H9 (cell line): ENCODE results near the gene UBE3A. TPM values are rescaled to one million over a fixed set of nuclear protein-coding genes. Genes with fewer than 3 reads are reported as not detected.

ENCODE experiments used
- DNase-seq: peaks from one replicate; pipeline ENCODE4 v3.0.0-alpha.2; 2017
- H2AFZ ChIP-seq: one replicate; pipeline ENCODE4 v1.6.1; 2013; ENCODE audit warnings: mild to moderate bottlenecking, low read length, control low read depth, moderate library complexity
- H2AK5ac ChIP-seq: 2 replicates; pipeline ENCODE4 v1.6.1; 2013; ENCODE audit warnings: low read length, control low read depth, mixed read lengths; ENCODE audit not compliant: insufficient read length
- H2BK120ac ChIP-seq: one replicate; pipeline ENCODE4 v1.6.1; 2013; ENCODE audit warnings: low read depth, mild to moderate bottlenecking, low read length, control low read depth, inconsistent platforms; ENCODE audit not compliant: poor library complexity, severe bottlenecking
- H2BK12ac ChIP-seq: 2 replicates; pipeline ENCODE4 v1.6.1; 2013; ENCODE audit warnings: low read length, control low read depth, mixed read lengths, low read depth; ENCODE audit not compliant: insufficient read length
- H2BK15ac ChIP-seq: 2 replicates; pipeline ENCODE4 v1.6.1; 2013; ENCODE audit warnings: low read depth, low read length, control low read depth
- H2BK20ac ChIP-seq: one replicate; pipeline ENCODE4 v1.6.1; 2013; ENCODE audit warnings: low read depth, mild to moderate bottlenecking, low read length, control low read depth, inconsistent platforms; ENCODE audit not compliant: poor library complexity, severe bottlenecking
- H2BK5ac ChIP-seq: 2 replicates; pipeline ENCODE4 v1.6.1; 2013; ENCODE audit warnings: low read length, control low read depth, mixed read lengths; ENCODE audit not compliant: insufficient read length
- H3K14ac ChIP-seq: 2 replicates; pipeline ENCODE4 v1.6.1; 2013; ENCODE audit warnings: low read length, control low read depth; ENCODE audit not compliant: insufficient read depth
- H3K18ac ChIP-seq: 2 replicates; pipeline ENCODE4 v1.6.1; 2013; ENCODE audit warnings: low read depth, mild to moderate bottlenecking, mixed read lengths, low read length, control low read depth; ENCODE audit not compliant: insufficient read length
- H3K23ac ChIP-seq: 2 replicates; pipeline ENCODE4 v1.6.1; 2013; ENCODE audit warnings: low read length, control low read depth, mixed read lengths, low read depth; ENCODE audit not compliant: insufficient read length
- H3K23me2 ChIP-seq: 2 replicates; pipeline ENCODE4 v1.6.1; 2013; ENCODE audit warnings: low read depth, mild to moderate bottlenecking, mixed read lengths, low read length, control low read depth; ENCODE audit not compliant: insufficient read length, poor library complexity, severe bottlenecking
- H3K27ac ChIP-seq: 2 replicates; pipeline ENCODE4 v1.5.1; 2013; ENCODE audit warnings: low read length, control low read depth, mixed read lengths, low read depth; ENCODE audit not compliant: insufficient read length
- H3K27me3 ChIP-seq: 2 replicates; pipeline ENCODE4 v1.6.1; 2013; ENCODE audit warnings: low read length, control low read depth, inconsistent platforms; ENCODE audit not compliant: insufficient read depth
- H3K4ac ChIP-seq: 2 replicates; pipeline ENCODE4 v1.6.1; 2013; ENCODE audit warnings: low read depth, mild to moderate bottlenecking, control low read depth, inconsistent platforms, low read length, moderate library complexity
- H3K4me1 ChIP-seq: 2 replicates; pipeline ENCODE4 v1.6.1; 2013; ENCODE audit warnings: low read length, control low read depth, inconsistent platforms; ENCODE audit not compliant: insufficient read depth
- H3K4me2 ChIP-seq: 2 replicates; pipeline ENCODE4 v1.6.1; 2013; ENCODE audit warnings: low read length, control low read depth, mixed read lengths; ENCODE audit not compliant: insufficient read length, insufficient read depth
- H3K56ac ChIP-seq: 2 replicates; pipeline ENCODE4 v1.6.1; 2013; ENCODE audit warnings: low read depth, mild to moderate bottlenecking, mixed read lengths, low read length, control low read depth; ENCODE audit not compliant: insufficient read length
- H3K79me1 ChIP-seq: 2 replicates; pipeline ENCODE4 v1.6.1; 2013; ENCODE audit warnings: low read depth, mild to moderate bottlenecking, moderate library complexity, low read length, control low read depth, inconsistent platforms; ENCODE audit not compliant: insufficient read depth, poor library complexity, severe bottlenecking
- H3K79me2 ChIP-seq: 2 replicates; pipeline ENCODE4 v1.6.1; 2013; ENCODE audit warnings: low read length, control low read depth, inconsistent platforms; ENCODE audit not compliant: insufficient read depth
- H3K9ac ChIP-seq: 2 replicates; pipeline ENCODE4 v1.6.1; 2013; ENCODE audit warnings: low read length, control low read depth, mixed read lengths; ENCODE audit not compliant: insufficient read length; ENCODE audit errors: extremely low read depth
- H3K9me3 ChIP-seq: one replicate; pipeline ENCODE4 v1.6.1; 2013; ENCODE audit warnings: low read depth, low read length, inconsistent platforms; ENCODE audit not compliant: control insufficient read depth
- H3T11ph ChIP-seq: one replicate; pipeline ENCODE4 v1.6.1; 2013; ENCODE audit warnings: mild to moderate bottlenecking, low read length, control low read depth, inconsistent platforms
- H4K20me1 ChIP-seq: one replicate; pipeline ENCODE4 v1.6.1; 2013; ENCODE audit not compliant: control insufficient read depth, insufficient read length, insufficient read depth
- H4K5ac ChIP-seq: 2 replicates; pipeline ENCODE4 v1.6.1; 2013; ENCODE audit warnings: low read depth, mild to moderate bottlenecking, mixed read lengths, low read length, control low read depth; ENCODE audit not compliant: insufficient read length
- H4K8ac ChIP-seq: replicated peaks from 2 replicates; pipeline ENCODE4 v1.6.1; 2013; ENCODE audit warnings: low read length, control low read depth, mixed read lengths, low read depth; ENCODE audit not compliant: insufficient read length
- H4K91ac ChIP-seq: 2 replicates; pipeline ENCODE4 v1.6.1; 2013; ENCODE audit warnings: low read depth, mild to moderate bottlenecking, moderate library complexity, mixed read lengths, low read length, control low read depth; ENCODE audit not compliant: insufficient read length
- H3K27ac Mint-ChIP-seq, 3 experiments: 2 replicates in 2 of 3; 3 replicates in 1 of 3; pipeline ENCODE4 v1.8.0; 2020 to 2021; ENCODE audit warnings: mixed read lengths in 3 of 3, mild to moderate bottlenecking in 1 of 3, moderate library complexity in 1 of 3
- H3K27me3 Mint-ChIP-seq: 2 replicates; pipeline ENCODE4 v1.8.0; 2021; ENCODE audit warnings: low read depth, mild to moderate bottlenecking, moderate library complexity, mixed read lengths
- H3K36me3 Mint-ChIP-seq, 3 experiments: 2 replicates in 2 of 3; 3 replicates in 1 of 3; pipeline ENCODE4 v1.8.0; 2020 to 2021; ENCODE audit warnings: low read depth in 3 of 3, mixed read lengths in 3 of 3; ENCODE audit not compliant: insufficient read depth in 1 of 3
- H3K4me1 Mint-ChIP-seq, 2 experiments: 2 replicates each; pipeline ENCODE4 v1.8.0; 2020; ENCODE audit warnings: mixed read lengths in 2 of 2
- H3K4me3 Mint-ChIP-seq, 2 experiments: 2 replicates in 1 of 2; 3 replicates in 1 of 2; pipeline ENCODE4 v1.8.0; 2020 to 2021; ENCODE audit warnings: mild to moderate bottlenecking in 2 of 2, mixed read lengths in 2 of 2, moderate library complexity in 1 of 2
- H3K9me3 Mint-ChIP-seq, 2 experiments: 2 replicates in 1 of 2; 3 replicates in 1 of 2; pipeline ENCODE4 v1.8.0; 2020; ENCODE audit warnings: mild to moderate bottlenecking in 2 of 2, mixed read lengths in 2 of 2, moderate library complexity in 1 of 2
- WGBS: extraction: QIAGEN DNeasy Blood & Tissue Kit; methylation state at CpG from one replicate; pipeline ENCODE4 v1.1.7; 2013; ENCODE audit warnings: missing lambda C conversion rate, low lambda C conversion rate, mixed read lengths; ENCODE audit not compliant: insufficient read length; ENCODE audit errors: extremely low coverage; 5-methylcytosine and 5-hydroxymethylcytosine counted together
- total RNA-seq: library from RNA; stranded (reverse); gene quantifications from 2 replicates; pipeline ENCODE4 v1.2.1, GENCODE V29; 2021
- TF ChIP-seq, protein P1 (sequence below): fragments of 200-600 bp; sonication (generic); conservative IDR thresholded peaks from 3 replicates; pipeline ENCODE4 v1.8.0; 2021; ENCODE audit warnings: antibody characterized with exemption, mild to moderate bottlenecking

UBE3A gene
- total RNA-seq, 1 experiment from 2014 or later, result 108 TPM

DNA sequence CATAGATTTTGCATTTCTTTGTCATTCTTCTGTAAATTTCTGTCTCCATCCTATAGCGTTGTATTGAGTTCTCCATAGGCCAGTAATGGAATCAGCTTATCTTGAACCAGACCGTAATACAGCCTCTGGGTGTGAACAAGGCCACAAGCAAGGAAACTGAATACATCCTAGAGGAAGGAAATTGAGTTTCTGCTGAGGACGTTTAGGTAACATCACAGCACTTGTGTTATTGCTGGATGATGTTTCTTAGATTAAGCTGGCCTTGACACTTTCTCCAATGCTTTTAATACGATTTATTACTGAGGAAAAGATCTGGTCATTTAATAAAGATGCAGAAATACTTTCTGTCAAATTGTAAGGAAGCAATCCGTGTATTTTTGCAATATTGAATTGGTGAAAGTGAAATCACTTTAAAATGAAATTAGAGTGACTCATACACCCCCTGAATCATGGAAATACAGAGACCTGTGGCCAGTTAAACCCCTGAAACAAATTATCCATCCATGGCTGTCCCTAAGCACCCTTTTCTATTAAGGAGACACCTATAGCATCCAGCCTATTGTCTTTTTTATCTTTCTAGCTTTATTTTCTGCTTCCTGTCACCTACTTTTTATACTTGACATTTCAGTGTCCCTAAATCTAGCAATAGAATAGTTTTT is 48.5 kb upstream of the UBE3A start:
- no peak overlapping the region for H3K9ac ChIP-seq
- no peaks in the 10 kb centered on the region for H3K27me3 ChIP-seq
- DNase-seq, result no peak
- no peak overlapping the region for H3K14ac ChIP-seq
- H2BK15ac ChIP-seq, result no peak overlapping the region
- Mint-ChIP-seq H3K27me3 (no peaks in the 10 kb centered on the region; the same call in 1 of the 2 replicates), H3K27ac (no peak overlapping the region), H3K4me3 (no peak overlapping the region), H3K36me3 (peaks cover 0 to 3% (median 0%) of the 10 kb centered on the region in 3 experiments; a peak in 2 of 7 replicates), H3K9me3 (peaks cover 7 to 10% of the 10 kb centered on the region in 2 experiments; a peak in 4 of 5 replicates), H3K4me1 (peaks cover 8 to 10% of the 10 kb centered on the region in 2 experiments)
- no peaks in the 10 kb centered on the region for H3K9me3 ChIP-seq
- no peak overlapping the region for H2BK20ac ChIP-seq
- no peak overlapping the region for H3K27ac ChIP-seq
- H3K18ac ChIP-seq, result no peak overlapping the region
- no peaks in the 10 kb centered on the region for H3K79me2 ChIP-seq
- H3K79me1 ChIP-seq, result no peaks in the 10 kb centered on the region
- H3K4ac ChIP-seq, result no peak overlapping the region
- no peak overlapping the region for H4K8ac ChIP-seq
- no peak overlapping the region for H2BK5ac ChIP-seq
- H3K23ac ChIP-seq, result no peak overlapping the region
- H4K5ac ChIP-seq, result no peak overlapping the region
- TF ChIP-seq, protein P1, sequence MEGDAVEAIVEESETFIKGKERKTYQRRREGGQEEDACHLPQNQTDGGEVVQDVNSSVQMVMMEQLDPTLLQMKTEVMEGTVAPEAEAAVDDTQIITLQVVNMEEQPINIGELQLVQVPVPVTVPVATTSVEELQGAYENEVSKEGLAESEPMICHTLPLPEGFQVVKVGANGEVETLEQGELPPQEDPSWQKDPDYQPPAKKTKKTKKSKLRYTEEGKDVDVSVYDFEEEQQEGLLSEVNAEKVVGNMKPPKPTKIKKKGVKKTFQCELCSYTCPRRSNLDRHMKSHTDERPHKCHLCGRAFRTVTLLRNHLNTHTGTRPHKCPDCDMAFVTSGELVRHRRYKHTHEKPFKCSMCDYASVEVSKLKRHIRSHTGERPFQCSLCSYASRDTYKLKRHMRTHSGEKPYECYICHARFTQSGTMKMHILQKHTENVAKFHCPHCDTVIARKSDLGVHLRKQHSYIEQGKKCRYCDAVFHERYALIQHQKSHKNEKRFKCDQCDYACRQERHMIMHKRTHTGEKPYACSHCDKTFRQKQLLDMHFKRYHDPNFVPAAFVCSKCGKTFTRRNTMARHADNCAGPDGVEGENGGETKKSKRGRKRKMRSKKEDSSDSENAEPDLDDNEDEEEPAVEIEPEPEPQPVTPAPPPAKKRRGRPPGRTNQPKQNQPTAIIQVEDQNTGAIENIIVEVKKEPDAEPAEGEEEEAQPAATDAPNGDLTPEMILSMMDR, result no peak
- no peak overlapping the region for H2AFZ ChIP-seq
- H2AK5ac ChIP-seq, result no peak overlapping the region
- no peak overlapping the region for H2BK120ac ChIP-seq
- H3K23me2 ChIP-seq, result no peaks in the 10 kb centered on the region
- H4K91ac ChIP-seq, result no peak overlapping the region
- WGBS, result no CpG with 5 or more reads among the region's 5 CpGs
- H3K4me2 ChIP-seq, result no peak overlapping the region
- H3K4me1 ChIP-seq, result no peaks in the 10 kb centered on the region; the same call in 1 of the 2 replicates
- no peak overlapping the region for H3T11ph ChIP-seq
- no peak overlapping the region for H2BK12ac ChIP-seq
- H4K20me1 ChIP-seq, result no peaks in the 10 kb centered on the region
- no peak overlapping the region for H3K56ac ChIP-seq
